HG02840 (cell line): ENCODE measurements around the gene SLC16A10.
"Not testable (repeated sequence)": the region's sequence is repeated elsewhere in the genome, so short reads cannot be mapped to it uniquely, and the experiment has no call there.

Experiments
- ATAC-seq: cut with Tn5 transposase; IDR thresholded peaks from one replicate; pipeline ENCODE4 v1.9.1; 2021; ENCODE audit warnings: mild to moderate bottlenecking, moderate library complexity, moderate number of reproducible peaks; ENCODE audit not compliant: unreplicated experiment, low FRiP score

The SLC16A10 gene

DNA sequence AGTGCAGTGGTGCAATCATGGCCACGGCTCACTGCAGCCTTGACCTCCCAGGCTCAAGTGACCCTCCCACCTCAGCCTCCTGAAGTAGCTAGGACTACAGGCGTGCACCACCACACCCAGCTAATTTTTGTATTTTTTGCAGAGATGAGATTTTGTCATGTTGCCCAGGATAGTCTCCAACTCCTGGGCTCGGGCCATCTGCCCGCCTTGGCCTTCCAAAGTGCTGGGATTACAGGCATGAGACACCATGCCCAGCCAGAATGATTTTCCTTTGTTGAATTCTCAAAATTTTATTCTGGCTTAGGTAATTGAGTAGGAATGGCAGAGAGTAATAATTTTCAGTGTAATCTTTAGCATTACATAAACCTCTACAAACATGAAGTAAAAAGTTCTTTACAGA is 37.1 kb downstream of the SLC16A10 start:
- ATAC-seq: no peak

DNA sequence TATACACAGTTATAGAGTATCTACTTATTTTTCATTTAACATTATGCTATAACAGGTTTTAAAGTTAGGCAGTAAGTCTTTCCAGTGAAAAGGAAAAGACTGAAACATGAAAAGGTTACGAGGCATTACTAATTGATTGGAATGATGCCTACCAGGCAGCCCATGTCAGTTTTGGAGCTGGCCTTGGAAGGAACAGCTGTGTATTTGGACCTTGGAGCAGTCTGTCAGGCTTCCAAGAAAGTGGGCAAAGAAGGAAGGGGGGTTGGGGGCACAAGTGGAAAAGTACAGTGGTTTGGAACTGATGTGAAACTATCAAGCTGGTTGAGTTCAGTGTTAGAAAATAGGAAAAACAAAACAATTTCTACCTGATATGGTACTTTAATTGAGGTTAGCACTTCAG is 41.7 kb downstream of the SLC16A10 start:
- no peak for ATAC-seq

DNA sequence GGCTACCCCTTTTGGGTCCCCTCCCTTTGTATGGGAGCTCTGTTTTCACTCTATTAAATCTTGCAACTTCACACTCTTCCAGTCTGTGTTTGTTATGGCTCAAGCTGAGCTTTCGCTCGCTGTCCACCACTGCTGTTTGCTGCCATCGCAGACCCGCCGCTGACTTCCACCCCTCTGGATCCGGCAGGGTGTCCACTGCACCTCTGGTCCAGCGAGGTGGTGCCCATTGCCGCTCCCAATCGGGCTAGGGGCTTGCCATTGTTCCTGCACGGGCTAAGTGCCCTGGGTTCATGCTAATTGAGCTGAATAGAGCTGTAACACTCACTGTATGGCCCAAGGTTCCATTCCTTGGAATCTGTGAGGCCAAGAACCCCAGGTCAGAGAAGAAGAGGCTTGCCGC is 43.7 kb downstream of the SLC16A10 start:
- not testable (repeated sequence) for ATAC-seq

DNA sequence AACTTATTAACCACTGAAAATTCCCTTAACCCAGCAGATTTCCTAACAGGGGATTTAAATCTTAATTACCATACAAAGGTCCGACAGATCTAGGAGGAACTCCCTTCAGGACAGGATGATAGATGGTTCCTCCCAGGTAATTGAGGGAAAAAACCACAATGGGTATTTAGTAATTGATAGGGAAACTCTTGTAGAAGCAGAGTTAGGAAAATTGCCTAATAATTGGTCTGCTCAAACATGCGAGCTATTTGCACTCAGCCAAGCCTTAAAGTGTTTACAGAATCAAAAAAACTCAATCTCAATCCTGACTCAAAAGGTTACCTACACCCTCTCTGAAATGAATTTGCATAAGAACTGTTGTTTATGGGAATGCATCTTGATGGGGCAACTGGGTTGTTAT is 45.4 kb downstream of the SLC16A10 start:
- ATAC-seq: not testable (repeated sequence)

DNA sequence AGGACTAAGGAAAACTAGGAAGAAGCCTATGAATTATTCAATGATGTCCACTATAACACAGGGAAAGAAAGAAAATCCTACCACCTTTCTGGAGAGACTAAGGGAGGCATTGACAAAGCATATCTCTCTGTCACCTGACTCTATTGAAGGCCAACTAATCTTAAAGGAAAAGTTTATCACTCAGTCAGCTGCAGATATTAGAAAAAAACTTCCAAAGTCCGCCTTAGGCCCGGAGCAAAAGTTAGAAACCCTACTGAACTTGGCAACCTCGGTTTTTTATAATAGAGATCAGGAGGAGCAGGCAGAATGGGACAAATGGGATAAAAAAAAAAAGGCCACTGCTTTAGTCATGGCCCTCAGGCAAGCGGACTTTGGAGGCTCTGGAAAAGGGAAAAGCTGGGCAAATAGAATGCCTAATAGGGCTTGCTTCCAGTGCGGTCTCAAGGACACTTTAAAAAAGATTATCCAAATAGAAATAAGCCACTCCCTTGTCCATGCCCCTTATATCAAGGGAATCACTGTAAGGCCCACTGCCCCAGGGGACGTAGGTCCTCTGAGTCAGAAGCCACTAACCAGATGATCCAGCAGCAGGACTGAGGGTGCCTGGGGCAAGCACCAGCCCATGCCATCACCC is 47.0 kb downstream of the SLC16A10 start:
- ATAC-seq: not testable (repeated sequence)

DNA sequence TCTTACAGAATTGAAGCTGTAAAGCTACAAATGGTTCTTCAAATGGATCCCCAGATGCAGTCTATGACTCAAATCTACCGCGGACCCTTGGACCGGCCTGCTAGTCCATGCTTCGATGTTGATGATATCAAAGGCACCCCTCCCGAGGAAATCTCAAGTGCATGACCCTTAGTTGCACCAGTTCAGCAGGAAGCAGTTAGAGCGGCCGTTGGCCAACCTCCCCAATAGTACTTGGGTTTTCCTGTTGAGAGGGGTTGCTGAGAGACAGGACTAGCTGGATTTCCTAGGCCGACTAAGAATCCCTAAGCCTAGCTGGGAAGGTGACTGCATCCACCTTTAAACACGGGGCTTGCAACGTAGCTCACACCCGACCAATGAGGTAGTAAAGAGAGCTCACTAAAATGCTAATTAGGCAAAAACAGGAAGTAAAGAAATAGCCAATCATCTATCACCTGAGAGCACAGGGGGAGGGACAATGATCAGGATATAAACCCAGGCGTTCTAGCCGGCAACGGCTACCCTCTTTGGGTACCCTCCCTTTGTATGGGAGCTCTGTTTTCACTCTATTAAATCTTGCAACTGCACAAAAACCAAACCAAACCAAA is 50.3 kb downstream of the SLC16A10 start:
- not testable (repeated sequence) for ATAC-seq

DNA sequence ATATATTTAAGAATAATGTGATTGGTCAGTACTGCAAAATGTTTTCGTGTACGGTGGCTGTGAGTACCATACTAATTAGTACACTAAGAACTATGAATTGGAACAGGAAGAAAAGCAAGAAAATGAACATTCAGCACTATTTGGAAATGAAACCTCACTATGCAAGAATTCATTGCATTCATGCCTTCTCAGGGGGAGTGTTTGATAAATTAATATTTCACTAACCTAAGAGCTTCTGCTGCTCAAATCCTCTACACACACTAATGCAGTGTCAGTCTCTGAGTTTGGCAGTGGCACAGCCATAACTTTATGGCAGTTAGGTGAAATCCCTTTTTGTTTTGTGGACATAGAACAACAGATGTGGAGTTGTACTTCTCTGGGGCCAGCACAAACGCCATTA is 60.1 kb downstream of the SLC16A10 start:
- ATAC-seq: no peak

DNA sequence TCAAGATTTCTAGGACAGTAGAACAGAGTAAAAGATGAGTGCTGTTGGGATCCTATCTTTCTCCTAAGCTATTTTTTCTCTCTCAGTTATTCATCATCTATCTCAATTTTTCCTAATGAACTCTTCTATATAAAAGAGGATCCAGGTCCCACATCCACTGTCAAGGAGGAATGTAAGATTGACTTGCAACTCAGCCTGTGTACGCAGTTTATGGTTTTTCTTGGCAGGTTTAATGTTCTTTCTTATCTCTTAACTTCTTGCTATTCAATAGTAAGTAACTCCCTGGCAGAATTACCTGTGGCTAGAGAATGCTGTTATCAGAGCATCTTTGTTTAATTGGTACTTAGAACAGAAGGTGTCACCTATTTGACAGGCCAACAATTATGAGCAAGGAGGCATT is 60.8 kb downstream of the SLC16A10 start:
- ATAC-seq: no peak

DNA sequence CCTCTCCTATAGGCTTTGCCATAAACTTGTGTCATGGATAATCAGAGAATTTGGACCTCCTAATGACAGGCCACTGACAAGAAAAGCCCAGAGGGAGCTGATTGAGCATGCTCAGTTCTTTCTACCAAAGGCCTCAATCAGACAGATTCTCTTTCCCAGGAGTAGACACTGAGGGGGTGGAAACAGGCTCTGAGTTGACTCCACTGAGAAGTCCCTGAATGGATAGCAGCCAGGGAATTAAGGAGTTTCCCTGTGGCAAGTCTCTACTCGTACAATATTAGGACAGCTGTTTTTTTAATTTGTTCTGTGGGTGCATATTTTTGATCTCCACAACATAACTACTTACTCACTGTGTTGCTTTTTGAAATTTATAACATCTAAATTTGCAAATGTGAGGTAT is 63.3 kb downstream of the SLC16A10 start:
- no peak for ATAC-seq

DNA sequence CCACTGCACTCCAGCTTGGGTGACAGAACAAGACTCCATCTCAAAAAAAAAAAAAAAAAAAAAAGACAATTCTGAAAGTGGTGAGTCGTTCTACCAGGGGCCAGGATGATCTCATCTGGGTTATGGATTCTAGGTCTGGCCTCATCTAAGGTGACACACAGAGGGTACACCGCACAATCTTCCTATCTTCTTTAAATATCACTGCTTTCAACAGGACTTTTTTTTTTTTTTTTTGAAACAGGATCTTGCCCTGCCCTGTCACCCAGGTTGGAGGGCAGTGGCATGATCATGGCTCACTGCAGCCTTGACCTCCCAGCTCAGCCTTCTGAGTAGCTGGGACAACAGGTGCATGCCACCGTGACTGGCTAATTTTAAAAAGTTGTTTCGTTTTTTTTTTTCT is 67.7 kb downstream of the SLC16A10 start:
- no peak for ATAC-seq

DNA sequence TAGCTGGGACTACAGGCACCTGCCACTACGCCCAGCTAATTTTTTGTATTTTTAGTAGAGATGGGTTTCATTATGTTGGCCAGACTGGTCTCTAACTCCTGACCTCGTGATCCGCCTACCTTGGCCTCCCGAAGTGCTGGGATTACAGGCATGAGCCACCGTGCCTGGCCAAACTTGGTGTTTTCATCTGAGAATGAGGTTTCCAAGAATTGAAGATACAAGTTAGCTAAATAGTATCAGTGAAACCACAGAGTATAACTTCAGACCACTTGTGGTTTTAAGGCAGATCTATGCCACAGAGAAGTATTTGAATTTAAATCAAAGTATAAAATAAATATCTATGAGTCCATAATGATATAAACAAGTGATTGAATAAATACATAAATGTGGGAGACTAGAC is 70.1 kb downstream of the SLC16A10 start:
- ATAC-seq: no peak

DNA sequence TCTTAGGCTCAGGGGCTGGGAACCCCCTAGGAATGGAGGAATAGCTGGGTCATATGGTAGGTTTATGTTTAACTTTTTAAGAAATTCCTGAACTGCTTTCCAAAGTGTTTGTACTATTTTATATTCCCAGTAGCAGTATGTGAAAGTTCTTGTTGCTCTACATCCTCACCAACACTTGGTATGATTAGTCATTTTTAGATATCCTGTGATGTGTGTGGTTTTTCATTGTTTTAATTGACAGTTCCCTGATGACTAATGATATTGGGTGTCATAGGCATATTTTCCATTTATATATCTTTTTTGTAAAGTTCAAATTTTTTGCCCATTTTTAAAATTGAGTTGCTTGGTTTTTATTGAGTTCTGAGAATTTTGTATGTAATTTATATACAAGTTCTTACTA is 72.3 kb downstream of the SLC16A10 start:
- no peak for ATAC-seq

DNA sequence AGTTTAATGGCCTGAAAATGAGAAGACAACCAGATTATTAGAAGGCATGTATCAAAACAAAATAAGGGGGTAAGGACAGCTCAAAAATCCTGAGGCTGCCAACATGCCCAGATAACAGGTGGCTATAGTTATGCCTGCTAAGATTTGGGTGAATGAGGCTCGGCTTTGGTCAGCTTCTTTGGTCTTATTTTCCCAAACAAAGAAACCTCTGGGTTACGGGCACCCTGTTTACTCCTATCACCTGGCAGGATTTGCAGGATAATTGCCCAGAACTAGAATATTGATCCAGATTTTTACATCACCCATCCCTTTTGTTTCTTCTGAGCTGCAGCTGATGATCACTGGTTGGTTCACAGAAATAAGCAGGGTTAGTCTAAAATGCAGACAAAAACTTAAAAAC is 74.3 kb downstream of the SLC16A10 start:
- no peak for ATAC-seq

DNA sequence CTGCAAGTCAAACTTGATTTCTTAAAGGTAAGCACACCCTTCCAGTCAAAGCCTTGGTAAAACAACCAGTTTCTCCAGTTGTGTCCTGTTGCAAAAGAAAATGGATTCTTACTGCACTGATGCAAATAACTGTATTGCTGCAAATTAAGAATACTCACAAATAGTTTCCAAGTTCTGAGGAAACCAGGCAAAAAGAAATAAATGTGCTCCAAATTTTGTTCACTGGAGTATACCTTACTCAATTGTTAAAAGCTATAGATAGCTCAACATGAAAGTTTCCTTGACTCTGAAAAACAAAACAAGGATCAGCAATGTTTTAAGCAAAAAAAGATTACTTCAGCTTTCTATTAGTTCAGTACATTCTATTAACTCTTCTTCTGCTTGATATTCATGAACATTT is 75.2 kb downstream of the SLC16A10 start:
- ATAC-seq: no peak

DNA sequence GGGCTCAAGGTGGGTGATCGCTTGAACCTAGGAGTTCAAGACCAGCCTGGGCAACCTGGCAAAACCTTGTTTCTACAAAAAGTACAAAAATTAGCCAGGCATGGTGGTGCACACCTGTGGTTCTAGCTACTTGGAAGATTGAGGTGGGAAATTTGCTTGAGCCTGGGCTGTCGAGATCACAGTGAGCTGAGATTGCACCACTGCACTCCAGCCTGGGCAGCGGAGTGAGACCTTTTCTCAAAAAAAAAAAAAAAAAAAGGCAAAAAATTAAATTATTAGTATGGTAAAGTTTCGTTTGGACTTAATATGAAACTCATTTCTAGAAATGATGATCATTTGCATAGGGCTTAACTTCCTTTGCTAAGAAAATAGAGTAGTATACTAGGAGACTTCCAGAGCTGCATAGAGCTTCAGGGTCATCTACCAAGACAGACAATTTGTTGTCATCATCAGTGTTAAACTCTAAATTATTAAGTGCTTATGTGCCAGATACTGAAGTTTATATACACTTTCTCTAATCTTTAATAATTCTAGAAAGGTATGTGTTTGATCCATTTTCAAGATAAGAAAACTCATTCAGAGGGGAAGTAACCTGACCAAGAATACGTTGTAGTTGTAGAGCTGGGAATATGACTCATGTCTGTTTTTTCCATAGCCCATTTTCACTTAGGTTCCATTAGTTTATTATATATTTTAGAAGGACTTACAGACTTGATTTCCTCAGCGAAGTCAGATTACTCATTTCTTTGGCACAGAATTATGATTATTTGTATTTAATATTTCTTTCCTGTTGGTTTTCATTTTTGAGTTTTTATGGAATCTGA is 84.5 kb downstream of the SLC16A10 start:
- ATAC-seq: no peak

DNA sequence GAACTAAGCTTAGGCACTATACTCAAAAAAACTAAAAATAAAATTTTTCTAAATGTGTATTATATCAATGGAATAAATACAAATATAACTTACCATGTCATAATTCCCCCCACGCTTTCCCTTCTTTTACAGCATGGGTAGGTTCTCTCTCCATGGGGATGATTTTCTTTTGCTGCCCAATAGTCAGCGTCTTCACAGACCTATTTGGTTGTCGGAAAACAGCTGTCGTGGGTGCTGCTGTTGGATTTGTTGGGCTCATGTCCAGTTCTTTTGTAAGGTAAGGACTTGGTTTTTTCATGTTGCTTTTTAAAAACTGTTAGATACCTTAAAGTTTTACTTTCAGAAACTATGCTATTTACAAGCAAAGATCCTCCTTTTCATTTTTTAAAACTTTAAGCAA is 85.3 kb downstream of the SLC16A10 start:
- ATAC-seq: no peak

DNA sequence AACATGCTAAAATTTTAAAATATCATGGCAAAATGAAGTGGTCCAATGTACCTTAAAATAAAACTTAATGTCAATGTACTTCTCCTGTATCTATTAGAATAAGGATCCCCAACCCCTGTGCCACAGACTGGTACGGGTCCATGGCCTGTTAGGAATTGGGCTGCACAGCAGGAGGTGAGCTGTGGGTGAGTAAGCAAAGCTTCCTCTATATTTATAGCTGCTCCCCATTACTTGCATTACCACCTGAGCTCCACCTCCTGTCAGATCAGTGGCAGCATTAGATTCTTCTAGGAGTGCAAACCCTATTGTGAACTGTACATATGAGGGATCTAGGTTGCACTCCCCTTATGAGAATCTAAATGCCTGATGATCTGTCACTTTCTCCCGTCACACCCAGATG is 86.0 kb downstream of the SLC16A10 start:
- no peak for ATAC-seq

DNA sequence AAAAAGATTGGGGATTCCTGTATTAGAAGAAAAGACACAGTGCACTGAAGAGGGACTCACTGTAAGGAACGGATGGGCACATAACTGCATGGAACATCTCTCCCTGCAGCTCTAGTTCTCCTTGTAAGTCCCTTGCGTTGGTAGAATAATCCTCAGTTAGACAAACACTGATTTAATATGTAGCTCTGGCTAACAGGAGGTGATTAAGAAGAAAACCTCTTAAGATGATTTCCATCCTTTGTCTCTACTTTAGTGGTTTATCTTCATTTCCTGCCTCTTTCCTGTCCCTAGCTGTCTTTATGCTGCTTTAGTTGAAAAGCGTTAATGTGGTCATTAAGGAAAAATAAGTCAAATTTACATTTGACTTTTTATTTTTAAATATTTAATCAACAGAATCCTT is 86.6 kb downstream of the SLC16A10 start:
- ATAC-seq: no peak

DNA sequence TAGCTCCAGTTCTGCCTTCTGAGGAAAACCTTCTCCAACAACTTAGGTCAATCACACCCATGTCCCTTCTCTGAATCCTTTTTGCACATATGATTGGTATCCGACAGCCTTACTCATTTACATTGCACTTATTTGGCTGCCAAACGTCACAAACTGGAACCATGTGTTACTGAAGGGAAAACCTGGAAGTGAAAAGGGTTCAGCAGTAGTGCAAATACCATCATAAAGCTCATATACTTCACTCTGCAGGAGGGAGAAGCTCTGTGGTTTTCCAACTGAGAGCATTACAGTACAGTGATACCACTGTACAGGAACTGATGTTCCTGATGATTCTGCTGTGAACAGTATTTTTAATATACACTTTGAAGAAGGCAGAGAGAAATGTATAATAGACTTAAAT is 87.8 kb downstream of the SLC16A10 start:
- no peak for ATAC-seq

DNA sequence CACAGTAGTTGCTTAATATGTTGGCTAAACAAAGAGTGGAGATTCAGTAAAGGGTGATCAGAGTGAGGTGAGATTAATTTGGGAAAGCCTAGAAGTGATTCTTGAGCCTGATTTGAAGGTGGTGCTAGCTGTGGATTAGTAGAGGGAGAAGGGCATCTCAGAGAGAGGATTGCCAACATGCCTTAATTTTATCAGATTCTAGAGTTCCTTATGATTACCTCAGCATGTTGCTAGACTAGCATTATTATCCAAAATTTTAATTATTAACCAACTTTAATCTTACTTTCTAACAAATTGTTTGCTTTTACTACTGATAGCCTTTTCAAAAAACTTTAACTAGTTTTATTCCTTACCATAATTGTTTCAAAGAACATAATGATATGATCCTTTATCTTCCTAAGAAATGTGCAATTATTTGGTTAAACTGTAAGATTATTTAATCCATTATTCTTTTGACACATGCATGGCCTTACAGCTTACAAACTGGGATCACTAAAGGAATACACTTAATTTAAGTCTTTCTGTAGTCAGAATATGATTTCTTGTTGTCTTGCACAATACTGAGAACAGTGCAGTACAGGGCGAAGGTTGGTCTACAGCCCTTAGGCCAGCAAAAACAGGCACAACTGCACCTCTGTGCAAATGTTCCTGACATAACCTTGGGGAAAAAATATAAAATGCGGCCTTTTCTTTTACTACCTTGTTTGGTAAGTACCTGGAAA is 88.9 kb downstream of the SLC16A10 start:
- ATAC-seq: no peak

DNA sequence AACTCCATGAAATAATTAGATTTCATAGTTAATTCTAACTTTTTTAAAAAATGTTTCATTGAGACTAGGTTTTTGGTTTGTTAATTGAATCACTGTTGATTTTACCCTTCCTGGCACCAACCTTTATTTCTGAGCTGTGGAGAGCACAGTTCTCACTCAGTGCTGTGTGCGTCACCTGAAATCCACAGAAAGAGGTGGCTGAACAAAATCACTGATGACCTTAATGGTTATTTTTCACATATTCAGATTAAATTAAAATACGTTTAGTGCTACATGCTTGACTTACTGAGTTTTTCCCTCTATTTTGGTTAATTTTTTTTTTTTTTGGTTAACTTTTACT is 89.4 kb downstream of the SLC16A10 start:
- ATAC-seq: no peak
